ENCODE results near the gene TFDP1.

DNA sequence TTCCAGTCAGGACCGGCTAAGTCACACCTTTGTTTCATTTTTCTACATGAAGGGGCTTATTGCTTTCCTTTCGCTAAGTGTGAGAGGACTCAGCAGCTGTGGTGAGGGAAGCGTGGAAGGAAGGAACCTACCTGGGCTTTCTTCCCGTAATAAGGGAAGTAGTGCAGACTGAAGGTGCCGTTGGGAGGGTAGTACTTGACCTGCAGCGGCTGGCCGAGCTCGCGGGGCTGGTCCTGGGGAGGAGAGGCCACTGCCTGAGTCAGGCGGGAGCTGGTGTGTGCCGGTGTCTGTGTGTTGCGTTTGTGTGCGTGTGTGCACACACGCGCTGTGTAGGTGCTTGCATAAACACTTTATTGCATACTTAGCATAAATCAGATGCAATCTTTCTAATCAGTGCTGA is 65.7 kb downstream of the TFDP1 start:
- TF ChIP-seq CTCF (IDR thresholded peaks at IDR 0.05; ENCODE audit: insufficient read depth, low read length), result no peak
- TF ChIP-seq POLR2AphosphoS5 (IDR thresholded peaks at IDR 0.05; ENCODE audit: low read depth), result no peak
- no peak for TF ChIP-seq REST (IDR thresholded peaks at IDR 0.05; ENCODE audit: insufficient replicate concordance, low read depth)

All from HL-60 (cell line).